NCI-H2227 (cell line): ENCODE results near the gene OGDHL.
"Not testable (repeated sequence)": the region's sequence is repeated elsewhere in the genome, so short reads cannot be mapped to it uniquely, and the experiment has no call there.

Experiments
- DNase-seq: peaks from one replicate; lab custom pipeline; 2025; ENCODE audit not compliant: unreplicated experiment; lab: John Stamatoyannopoulos, UW

OGDHL gene

DNA sequence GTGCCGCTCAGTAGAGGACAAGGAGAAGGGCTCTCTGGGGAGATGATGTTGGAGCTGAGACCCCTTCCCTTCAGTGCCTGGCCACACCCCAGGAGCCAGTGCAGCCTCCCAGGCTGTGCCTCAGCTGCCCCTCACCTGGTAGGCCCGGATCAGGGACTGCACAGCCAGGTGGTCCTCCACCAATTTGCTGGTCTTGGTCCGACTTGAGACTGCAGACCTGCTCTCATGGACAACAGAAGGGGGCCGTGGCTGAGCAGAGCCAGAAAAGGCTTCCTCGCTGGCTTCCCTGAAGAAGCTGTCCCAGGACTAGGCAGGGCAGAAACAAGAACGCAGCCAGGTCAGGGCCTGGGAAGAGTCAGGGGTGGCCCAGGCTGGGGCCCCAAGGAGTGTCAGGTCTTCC, 5.5 kb downstream of the OGDHL start:
- DNase-seq = no peak

DNA sequence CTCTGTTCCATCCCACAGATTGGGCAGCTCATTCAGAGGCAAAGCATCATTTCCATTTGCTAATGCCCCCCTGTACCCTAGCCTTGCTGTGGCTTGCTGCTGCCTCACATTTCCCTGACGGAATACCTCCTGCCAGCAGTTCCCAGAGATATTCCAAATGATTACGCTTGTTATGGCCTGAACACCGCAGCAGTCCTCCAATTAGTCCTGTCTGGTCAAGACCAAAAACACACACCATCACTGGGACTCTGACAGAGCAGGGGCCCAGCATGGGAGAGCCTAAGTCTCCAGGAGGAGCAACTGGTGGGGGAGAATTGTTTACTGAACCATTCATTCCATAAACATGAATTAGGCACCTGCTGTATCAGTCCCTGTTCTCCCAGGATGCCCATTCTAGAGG, 6.1 kb downstream of the OGDHL start:
- DNase-seq = no peak

DNA sequence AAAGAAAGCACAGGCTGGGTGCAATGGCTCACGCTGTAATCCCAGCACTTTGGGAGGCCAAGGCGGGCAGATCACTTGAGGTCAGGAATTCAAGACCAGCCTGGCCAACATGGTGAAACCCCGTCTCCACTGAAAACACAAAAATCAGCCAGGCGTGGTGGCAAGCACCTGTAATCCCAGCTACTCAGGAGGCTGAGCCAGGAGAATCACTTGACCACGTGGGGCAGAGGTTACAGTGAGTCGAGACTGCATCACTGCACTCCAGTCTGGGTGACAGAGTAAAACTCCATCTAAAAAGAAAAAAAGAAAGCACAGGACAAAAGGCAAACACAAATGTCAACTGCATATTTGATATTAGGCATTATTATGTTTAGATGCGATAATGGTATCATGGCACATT, 7.2 kb downstream of the OGDHL start:
- not testable (repeated sequence) for DNase-seq

DNA sequence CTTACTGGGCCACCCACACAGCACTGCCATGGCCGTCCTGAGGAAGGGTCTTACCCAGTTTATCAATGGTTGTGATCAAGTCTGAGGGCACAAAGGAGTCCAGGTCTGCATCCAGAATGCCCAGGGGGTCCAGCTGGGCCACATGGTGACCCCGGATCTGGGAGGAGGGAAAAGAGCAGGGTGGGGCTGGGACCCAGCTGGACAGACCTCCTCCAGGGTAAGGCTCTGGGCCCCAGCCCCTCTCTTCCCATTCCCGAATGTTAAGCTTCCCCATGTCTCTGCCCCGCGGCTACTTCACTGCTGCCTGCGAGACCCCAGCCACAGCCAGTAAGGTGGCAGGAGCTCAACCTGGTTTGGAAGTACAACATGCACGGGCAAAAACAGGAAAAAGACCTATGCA, 9.5 kb downstream of the OGDHL start:
- no peak for DNase-seq

DNA sequence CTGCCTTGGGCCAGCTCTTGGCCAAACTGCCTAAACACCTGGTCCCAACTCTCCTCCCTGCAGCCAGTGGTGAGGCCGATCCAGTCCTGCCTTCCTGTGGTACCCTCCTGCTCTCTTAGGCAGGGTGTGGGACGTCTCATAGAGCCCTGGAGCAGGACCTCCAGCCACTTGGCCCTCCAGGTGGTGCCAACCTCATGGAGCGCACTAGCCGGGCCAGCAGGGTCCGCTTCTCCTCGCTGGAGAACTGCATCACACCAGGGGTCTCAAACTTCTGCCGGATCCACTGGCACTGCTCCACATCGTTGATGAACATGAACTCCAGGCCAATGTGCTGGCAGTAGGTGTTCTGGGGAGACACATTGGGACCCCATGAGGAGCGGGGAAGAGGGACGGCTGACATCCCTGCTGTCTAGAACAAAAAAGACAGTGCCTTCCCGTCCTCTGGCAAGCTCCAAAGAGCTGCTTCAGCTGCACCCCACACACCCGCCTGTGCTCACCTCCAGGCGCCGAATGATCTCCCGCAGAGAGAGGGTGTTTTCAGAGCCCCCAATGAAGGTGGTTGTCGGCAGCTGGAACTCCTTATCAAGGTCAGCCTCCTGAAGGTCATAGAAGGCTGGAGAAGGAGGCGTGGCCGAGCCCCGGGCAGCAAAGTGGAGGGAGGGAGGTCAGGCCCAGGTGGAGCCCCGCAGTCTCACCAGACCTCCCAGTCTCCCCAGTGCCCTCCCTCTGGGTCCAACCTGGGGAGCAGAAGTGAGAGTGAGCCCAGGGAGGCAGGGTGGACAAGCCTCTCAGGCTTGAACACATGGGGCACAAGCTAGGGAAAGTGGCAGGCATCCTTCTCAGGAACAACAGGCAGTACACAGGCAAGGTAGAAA, 10.2 kb downstream of the OGDHL start:
- no peak for DNase-seq

DNA sequence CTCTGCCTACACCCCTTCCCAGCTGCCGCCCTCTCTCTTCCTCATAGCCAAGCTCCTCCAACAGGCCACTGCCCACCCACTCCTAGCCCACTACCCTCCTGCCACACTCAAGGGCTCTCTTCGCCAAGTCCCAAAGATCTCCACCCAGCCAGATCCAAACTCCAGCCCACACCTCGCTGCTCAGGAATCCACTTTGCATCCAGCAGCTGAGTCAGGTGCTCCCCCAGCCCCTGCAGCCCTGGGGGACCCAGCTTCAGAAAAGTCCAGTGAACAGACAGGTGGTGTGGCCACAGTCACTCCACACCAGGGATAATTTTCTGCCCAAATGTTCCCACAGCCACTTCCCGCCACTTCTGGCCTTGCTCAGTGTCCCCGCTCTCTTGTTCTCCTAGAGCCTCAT, 10.9 kb downstream of the OGDHL start:
- no peak for DNase-seq

DNA sequence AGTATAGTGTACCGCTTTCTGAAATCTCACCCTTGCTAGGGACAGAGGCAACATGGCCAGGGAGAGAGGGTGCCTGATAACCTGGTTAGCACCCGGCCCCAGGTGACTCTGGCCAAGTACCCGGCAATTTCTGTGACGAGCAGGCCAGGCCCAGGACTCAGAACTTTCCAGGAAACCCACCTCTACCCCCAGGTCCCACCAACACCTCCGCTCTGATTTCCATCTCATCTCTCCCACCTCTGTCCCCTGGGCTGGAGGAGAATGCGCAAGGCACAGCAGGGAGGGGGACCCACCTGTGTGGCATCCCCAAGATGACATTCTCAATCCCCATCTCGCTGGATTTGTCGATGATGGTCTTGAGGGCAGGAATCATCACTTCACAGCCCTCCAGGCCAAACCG, 11.6 kb downstream of the OGDHL start:
- DNase-seq = no peak

DNA sequence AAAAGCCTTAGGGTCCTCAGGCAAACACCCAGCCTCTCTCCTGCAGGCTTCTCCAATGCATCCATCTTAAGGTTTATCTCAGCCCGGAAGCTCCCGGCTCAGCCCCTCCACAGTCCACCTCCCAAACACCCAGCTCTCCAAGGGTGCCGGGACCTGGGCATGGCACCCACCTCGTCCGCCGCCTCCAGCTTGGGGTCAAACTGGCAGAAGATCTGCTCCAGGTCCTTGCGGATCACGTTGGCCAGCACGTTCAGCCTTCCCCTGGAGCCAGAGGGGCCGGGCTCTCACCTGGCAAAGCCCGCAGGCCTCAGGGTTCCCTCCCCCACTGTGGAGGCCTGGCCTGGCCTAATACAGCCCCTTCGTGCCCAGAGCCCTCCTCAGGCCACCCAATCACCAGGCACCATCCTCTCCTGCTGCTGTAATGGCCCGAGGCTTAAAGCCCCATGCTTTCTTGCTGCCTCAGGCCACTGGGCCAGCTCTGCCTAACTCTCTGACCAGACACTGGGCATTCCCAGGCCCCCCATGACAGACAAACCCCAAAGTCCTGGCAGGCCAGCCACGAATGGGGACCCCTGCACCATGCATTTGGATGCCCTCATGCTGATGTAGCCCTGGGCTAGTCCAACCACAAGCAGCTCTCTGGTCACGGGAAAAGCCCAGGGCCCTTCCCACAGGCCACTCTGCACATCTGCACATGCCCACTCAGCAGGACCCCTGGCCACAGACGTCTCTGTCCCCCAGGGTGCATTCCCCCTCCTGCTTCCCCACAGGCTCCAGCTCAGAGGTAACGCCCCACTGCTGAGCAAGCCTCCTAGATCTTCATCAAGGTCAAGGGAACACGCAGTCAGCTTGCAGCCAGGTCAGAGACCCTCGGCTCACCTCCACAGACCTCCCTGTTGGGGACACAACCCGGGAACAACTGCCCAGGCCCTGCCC, 12.3 kb downstream of the OGDHL start:
- no peak for DNase-seq

DNA sequence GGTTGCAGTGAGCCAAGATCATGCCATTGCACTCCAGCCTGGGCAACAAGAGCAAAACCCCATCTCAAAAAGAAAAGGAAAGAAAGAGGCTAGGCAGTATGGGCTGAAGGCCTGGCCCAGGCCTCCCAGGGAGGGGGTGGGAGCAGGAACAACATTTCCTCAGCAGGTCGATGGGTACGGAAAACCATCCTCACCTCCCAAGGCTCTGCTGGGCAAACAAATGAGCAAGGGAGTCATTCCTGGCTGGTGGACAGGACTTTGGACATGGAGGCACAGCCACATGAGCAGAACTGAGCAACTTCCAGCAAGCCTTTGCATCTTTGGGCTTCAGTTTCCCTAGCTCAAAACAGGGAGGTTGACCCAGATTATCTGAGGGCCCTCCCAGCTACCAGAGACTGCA, 13.0 kb downstream of the OGDHL start:
- no peak for DNase-seq

DNA sequence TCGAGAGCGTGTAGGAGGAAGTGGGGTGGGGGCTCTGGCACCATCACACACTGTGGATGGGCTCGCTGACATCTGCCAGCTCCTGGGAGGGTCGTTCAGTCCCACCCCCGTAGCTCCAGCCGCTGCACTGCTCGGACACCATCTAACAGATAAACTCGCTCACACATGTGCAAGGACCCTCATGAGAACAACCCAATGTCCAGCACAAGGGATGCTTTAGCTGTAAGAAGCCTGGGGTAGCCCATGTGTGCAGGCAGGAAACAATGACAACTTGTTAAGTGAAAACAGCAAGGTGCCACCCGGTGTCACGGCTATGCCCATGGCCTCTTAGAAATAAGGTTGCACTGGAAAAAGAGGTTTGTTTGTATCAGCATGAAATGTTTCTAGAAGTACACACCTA, 14.1 kb downstream of the OGDHL start:
- DNase-seq = no peak

DNA sequence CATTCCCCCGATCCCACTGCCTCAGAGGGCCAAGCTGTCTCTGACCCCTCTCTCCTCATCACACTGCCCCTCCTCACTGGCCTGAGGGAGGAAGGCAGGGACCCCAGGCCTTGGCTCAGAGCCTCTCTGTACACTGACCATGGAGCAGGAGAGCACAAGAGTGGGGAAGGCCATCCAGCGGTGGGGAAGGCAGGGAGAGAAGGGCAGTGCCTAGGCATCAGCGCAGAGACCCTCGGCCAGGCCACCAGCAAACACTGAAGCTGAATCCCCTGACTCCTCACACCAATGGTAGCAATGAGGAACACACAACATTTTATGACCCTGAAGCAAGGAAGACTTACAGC, 14.8 kb downstream of the OGDHL start:
- DNase-seq = no peak

DNA sequence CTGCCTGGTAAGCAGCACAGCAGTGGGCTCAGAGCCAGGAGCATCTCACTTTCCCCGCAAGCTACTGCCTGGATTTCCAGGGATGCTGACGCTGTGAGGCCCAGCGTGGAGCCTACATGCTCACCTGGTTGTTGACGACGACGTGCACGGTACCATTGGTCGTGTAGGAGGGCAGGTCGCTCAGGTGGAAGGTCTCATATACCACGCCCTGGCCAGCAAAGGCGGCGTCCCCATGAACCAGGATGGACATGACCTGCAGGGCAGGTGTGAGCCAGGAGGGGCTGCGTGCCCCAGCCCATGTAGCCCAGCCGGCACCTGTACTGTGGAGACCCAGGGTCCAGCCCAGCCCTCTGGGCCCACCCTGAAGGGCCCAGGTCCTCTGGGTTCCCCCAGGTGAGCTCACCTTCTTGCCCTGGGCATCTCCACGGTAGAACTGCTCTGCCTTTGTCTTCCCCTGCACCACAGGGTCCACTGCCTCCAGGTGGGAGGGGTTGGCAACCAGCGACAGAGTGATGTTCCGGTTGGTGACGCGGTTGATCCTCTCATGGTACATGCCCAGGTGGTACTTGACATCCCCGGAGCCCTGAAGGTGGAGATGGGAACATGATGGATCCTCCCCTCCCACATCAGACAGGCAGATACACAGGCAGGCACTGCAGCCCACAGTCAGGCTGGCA, 15.4 kb downstream of the OGDHL start:
- DNase-seq = no peak

DNA sequence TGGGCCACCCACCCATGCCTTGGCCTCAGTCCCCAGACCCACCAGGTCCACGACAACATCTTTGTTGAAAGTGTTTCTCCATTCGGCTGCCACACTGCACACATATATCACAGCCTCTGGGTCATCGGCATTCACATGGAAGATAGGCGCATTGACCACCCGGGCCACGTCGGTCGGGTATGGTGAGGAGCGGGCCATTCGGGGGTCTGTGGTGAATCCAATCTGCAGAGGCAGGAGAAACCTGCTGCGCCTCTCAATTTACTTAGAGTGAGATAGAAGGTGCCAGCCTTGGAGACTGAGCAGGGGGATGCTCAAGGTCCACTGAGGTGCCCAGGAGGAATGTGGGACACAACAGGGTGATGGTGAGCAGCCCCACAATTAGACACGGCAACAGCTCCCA, 16.4 kb downstream of the OGDHL start:
- DNase-seq = no peak

DNA sequence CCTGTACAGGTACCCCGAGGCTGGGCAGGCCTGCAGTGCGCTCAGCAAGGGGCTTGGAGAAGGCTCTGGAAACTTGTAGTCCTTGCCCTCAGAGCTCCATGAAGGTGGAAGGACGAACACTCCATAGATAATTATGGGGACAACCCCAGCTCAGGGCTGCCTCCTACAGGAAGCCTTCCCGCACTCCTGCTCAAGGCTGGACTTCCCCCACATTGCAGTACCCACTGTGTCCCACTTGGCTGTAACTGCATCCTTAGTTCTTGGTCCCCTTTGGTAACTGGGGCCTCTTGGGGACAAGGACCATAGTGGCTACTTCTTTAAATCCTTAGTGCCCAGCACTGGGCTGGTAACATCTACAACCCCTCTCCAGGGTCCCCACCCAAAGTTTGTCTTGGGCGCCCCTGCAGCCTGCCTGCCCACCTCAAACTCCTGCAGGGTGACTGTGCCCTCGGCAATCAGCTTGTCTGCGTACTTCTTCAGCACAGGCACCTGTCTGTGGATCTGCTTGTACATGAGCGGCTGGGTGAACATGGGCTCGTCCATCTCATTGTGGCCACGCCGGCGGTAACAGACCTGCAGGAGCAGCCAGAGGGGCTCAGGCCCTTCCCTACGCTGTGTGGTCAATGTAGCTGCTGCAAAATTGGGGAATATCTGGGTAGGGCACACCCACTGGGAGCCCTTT, 17.1 kb downstream of the OGDHL start:
- DNase-seq = no peak

DNA sequence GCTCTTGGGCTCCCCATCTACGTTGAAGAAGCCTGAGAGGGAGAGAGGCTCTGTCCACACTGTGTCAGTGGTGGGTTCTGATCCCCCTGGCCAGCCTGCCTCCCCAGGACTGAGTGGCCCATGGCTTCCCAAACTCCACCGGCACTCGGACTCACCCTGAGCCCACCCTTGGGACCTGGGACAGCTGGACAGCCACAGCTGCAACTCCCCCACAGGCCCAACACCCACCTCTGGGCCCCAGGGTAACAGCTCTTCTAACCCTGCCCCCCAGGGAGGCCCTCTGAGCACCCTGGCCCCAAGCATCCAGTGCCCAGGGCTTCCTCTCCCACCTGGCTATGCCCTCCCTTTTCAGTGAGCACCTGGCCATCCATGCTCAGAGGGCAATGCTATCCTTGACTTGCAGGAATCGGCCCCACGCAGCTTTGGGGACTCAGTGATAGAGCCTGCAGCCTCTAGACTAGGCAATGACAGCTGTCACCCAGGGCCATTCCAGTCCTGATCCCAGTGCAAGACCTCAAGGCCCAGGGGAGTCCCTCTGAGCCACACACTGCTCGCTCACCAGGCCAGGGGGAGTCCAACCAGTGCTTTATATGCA, 17.9 kb downstream of the OGDHL start:
- DNase-seq = no peak

DNA sequence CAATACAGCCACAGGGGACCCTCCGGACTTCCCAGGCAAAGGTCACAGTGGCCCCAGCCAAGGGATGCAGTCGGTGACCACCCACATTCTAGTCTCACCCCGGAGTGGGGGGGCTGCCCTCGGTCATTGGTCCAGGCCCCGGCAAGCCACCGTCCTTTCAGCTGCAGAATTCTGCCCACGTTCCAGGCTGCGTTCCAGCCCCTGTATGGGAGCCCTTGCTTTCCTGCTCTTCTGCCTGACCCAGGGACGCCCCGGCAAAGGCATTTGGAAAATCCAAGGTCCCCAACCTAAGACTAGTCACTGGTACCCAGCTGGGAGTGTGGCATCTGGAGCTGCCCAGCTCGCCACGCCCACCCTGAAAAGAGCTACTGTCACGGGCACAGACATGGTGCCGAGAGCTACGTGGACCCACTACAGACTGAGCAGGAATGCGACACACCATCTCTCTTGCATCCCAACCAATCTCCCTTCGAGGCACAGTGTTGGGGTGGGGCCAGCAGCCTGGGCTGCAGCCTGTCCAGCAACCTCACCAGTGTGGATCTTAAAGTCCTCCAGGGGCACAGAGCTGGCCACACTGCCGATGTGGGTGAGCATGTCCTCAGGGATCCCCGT, 18.6 kb downstream of the OGDHL start:
- DNase-seq = no peak

DNA sequence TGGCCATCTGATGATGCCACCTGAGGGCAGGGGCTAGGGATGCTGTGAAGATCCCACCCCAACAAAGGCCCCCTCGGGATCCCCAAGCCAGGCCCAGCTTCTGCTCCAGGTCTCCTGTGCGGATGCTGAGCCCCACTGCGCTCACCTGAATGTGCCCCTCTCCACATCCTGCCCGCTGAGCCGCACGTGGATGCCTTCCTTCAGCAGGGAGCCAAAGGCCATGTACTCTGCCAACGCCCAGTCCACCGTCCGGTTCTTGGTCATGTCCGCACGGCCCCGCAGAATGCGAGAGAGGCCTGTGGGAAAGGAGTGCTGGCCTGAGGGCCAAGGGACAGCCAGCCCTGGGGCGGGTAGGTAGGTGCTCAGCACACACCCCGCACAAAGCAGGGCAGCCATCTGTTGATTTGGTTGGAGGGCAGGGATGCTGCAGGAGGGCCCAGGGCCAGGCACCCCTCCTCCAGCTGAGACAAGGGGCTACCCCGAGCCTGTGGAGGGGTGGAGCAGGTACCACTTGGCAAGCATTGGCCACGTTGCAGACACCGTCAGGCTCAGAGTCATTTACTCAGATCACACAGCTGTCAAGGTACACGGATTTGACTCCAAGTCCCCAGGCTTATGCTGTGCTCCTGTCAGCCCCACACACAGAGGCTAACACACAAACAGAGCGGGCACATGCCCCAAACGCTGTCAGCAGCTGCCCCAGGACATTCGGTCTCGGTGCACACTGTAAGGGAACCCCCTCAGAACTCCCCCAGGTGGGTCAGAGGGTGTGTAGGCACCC, 19.2 kb downstream of the OGDHL start:
- DNase-seq = no peak

DNA sequence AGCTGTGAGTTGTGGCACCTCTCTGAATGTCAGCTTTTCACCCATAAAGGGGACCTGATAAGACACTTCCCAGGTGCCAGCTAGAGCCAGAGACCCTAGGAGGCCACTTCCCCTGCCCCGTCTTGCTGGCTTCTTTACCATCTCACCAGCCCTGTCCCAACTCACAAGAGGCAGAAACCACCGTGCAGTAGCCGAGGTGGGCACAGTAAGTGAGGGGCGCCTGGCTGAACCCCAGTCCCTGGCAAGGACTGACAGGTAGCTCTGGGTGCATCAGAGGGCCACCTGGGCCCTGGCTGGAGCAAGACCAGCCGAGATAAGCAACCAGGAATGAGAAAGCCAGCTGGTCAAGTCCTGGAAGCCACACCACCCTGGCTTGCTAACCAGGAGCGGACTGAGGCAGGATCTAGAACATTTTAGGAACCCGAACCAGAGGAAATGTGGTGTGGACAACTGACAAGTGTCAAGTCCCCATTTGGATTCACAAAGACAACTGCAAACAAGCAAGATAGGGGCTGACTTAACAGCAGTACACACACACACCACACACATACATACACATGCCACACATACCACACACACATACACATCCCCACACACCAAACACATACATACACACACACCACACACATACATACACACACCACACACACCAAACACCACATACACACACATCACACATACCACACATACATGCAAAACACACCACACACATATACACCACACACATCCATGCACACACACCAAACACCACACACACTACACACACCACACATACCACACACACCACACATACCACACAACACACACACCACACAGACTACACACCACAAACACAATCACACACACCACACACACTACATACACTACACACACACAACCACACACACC, 20.8 kb downstream of the OGDHL start:
- no peak for DNase-seq
